GM19467 (cell line): Measurements from ENCODE around the gene STUB1.
"Not testable (repeated sequence)": the region's sequence is repeated elsewhere in the genome, so short reads cannot be mapped to it uniquely, and the experiment has no call there.

Source experiments
- ATAC-seq: cut with Tn5 transposase; IDR thresholded peaks from one replicate; pipeline ENCODE4 v1.9.1; 2021; ENCODE audit warnings: mild to moderate bottlenecking, moderate library complexity; ENCODE audit not compliant: unreplicated experiment

The STUB1 gene

DNA sequence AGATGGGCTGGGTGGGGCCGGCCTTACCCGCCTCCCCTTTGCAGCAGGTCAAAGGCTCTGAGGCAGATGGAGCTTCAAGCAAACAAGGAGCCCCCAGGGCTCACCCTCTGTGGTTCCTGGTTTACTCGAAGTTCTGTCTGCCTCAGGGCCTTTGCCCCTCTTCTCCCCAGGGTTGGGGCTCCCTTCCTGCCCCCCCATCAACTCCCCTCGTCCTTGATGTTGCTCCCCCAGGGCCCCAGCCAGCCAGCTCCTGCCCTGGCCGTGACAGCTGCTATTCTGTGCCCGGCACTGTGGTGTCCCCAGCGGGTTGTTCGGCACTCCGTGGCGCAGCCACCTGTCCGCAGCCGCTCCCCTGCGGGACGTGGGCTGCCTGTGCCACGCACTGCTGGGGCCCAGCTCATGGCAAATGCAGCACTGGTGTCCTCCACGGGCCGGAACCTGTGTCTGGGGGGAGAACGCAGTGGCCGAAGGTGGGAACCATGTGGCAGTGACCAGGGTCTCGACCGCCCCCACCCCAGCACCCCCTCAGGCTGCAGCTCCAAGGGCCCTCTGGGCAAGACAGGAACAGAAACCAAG, 30.4 kb downstream of the STUB1 start:
- no peak for ATAC-seq

DNA sequence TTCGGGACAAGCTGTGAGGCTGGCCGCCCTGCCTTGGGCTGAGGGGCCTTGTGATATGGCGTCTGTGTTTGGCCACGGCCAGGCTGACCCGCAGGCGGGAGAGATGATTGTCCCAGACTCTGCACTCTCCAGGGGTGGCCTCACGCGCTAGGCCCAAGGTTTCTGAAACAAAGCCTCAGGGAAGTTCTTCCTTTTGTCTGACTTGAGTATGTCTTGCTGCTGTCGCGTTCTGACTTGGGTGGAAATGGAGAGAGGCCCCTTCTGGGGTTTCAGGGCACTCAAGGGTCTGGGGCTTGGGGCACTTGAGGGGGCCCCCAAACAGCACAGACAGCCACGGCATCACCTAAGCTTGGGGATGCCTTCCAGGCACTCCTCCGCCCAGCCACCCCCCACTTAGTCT, 30.9 kb downstream of the STUB1 start:
- ATAC-seq, result no peak

DNA sequence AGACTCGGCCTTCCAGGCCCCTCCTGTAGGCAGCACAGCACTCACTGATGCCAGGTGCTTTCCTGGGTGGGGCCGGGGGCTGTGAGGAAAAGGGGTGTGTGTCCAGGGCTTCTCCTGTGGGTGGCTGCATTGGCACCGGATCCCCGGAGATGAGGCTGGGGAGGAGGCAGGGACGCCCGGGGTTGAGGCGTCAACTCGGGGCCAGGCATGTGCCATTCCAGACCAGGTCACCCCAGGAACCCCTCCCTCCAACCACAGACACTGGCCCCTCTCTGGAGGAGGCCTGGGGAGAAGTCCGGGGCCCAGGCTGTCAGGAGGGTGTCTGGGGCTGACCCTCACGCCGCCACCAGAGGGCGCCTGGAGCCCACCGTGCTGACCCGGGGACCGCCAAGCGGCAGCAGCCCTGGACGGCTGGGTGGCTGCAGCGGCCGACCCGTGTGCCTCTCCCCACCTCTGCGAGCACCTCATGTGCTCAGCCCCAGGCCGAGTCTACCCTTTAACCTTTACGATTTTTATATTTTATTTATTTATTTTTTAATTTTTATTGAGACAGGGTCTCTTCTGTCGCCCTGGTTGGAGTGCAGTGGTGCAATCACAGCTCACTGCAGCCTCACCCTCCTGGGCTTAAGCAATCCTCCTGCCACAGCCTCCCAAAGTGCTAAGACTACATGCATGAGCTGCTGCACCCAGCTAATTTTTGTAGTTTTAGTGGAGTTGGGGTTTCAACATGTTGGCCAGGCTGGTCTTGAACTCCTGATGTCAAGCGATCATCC, 31.5 kb downstream of the STUB1 start:
- ATAC-seq, result no peak

DNA sequence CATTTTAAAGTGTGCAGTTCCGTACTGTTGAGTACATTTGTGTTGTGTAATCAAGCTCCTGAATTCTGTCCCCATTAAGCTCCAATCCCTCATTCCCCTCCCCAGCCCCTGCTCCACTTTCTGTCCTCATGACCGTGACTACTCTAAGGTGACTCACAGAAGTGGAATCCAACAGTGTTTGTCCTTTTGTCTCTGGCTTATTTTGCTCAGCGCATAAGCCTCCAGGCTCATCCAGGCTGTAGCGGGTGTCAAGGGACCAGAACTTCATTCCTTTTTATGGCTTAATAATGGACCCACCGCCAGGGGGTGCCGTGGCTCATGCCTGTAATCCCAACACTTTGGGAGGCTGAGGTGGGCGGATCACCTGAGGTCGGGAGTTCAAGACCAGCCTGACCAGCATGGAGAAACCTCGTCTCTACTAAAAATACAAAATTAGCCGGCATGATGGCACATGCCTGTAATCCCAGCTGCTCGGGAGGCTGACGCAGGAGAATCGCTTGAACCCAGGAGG, 32.6 kb downstream of the STUB1 start:
- ATAC-seq, result not testable (repeated sequence)

DNA sequence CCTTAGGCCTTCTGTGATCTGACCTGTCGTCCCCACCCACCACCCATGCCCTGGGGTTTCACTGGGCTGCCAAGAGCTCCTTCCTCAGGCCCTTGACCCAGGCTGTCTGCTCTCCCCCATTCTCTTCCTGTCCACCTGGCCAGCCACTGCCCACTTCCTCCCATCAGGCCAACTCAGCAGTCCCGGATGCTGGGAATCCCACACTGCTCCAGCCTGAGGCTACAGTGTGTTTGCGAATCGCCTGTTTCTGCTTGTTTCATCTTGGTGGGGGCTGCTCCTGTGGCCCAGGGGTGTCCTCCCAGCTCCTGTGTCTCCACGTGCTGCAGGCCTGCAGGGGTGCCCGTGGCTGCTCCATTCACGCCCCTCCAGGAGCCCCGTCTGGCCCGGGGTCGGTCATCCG, 33.9 kb downstream of the STUB1 start:
- no peak for ATAC-seq

DNA sequence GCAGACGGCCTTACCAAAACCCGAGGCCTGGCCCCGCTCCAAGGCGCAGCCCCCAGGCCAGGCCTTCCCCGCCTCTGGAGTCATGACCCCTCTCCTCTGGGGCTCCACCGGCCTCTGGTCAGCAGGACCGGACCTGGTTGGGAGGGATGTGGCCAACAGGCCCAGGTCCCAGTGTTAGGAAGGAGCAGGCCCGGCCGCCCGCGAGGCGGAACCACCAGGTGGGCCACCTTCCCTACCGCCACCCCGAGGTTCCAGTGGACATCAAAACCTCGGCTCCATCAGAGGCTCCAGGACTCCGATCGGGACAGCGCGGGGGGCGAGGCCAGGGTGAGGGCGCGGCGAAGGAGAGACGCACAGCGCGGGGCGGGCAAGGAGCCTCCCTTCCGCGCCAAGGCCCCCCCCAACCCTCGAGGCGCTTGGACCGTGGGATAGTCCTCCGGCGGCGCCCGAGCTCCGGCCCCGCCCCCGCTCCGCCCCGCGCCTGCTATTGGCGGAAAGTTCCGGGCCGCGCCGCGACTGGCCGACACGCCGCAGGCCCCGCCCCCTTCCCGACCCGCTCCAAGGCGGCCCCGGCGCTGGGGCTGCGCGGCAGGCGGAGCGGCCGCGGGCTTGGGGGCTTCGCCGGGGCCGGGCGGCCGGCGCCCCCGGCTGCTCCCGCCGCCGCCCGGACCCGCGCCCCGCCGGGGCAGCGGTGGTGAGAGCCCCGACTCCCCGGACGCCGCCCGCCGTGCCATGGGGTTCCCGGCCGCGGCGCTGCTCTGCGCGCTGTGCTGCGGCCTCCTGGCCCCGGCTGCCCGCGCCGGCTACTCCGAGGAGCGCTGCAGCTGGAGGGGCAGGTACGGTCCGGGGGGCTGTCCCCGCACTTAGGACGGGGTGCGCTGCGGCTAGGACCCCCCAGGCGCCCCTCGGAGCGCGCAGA, 34.6 kb downstream of the STUB1 start, which contains the start of gene METRN:
METRN (plus strand) TSS at position 561 of the 919 bp plus-strand sequence; CDS start at position 733, 172 bp downstream.
- no peak for ATAC-seq

DNA sequence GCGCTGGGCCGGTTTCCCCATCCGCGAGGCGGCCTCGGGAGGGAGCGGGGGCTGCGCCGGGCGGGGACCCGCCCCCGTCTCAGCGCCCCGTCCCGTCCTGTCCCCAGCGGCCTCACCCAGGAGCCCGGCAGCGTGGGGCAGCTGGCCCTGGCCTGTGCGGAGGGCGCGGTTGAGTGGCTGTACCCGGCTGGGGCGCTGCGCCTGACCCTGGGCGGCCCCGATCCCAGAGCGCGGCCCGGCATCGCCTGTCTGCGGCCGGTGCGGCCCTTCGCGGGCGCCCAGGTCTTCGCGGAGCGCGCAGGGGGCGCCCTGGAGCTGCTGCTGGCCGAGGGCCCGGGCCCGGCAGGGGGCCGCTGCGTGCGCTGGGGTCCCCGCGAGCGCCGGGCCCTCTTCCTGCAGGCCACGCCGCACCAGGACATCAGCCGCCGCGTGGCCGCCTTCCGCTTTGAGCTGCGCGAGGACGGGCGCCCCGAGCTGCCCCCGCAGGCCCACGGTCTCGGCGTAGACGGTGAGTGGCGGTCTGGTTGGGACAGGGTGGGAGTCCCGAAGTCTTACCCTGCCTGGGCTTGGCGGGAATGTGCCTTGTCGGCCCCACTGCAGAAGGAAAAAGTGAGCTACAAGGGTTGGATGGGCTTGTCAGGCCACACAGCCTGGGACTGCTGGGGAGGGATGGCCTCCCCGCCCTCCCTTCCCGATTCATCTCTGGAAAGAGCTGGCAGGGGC, 35.4 kb downstream of the STUB1 start:
- no peak for ATAC-seq

DNA sequence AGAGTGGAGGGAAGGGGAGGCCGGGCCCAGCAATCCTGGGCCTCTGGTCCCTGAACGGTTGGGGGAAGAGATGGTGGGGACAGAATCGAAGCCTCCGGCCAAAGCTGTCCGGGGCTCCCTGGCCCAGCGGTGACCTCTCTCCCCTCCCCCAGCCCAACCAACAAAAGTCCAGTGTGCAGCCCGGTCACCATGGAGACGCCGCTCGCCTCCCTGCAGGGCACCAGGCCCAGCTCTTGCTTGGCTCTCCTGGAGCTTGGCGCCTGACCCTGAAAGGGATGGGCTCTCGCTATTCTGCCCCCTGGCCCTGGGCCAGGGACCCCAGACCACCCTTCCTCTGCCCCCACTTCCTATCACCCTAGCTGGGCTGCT, 36.0 kb downstream of the STUB1 start:
- no peak for ATAC-seq

DNA sequence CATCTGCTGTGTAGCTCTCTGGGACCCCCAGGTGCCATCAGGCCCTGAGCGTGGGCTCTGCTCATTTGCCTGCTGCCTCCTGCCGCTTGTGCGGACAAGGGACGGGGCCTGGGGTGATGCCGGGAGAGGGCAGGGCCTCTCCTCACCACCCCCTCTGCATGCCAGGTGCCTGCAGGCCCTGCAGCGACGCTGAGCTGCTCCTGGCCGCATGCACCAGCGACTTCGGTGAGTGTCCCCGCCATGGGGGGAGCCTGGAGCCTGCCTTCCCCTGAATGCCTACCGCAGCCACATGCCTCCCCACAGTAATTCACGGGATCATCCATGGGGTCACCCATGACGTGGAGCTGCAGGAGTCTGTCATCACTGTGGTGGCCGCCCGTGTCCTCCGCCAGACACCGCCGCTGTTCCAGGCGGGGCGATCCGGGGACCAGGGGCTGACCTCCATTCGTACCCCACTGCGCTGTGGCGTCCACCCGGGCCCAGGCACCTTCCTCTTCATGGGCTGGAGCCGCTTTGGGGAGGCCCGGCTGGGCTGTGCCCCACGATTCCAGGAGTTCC, 36.6 kb downstream of the STUB1 start:
- no peak for ATAC-seq

DNA sequence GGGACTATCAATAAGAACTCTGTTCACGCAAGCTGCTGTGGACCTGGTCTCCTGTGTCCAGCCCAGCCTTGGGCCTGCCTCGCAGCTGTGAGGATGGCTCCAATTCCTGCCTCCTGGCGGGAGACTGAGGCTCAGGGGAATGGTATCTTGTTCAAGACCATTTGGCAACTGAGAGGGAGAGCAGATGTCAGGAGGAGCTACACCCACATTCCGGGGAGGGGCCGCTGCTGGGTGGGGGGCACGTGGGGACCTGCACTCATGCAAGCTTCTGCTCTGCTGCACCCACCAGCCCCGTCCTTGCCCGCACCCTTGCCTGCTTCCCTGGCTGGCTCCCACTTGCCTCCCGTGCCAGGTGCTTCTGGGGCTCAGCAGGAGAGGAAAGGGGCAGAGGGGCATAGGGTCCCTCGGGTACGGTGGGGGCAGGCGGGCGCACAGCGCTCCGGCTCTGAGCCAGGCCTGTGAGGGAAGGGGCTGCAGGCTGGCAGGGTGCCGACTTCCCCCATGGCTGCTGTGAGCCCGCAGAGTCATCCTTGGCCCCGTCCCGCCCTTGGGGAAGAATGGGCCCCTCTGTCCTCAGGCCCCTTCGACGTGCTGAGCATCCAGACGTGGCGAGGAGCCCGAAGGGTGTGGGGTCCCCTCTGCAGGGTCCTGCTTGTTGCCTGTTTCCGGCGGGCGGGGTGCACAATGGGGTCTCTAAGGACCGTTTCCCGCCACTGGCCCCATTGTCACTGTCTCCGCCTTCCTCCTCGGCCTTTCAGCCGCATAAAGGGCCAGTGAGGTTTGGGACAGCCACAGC, 37.4 kb downstream of the STUB1 start:
- no peak for ATAC-seq

DNA sequence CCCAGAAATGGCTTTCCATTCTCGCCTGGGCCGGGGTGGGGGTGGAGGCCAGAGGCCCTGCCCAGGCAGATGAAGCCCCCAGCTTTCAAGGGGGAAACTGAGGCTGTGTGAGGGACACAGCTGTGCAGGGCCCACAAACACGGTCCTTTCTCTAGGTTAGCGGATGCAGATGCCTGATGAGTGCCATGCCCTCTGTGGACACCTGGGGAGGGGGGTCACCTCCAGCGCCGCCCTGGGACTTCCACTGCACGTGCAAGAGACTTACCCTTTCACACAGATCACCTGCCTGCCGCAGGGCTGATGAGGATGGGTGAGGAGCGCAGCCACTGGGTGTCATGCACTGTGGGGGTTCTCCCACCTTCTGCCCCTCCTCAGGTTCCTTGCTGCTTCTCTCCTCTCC, 38.2 kb downstream of the STUB1 start:
- no peak for ATAC-seq

DNA sequence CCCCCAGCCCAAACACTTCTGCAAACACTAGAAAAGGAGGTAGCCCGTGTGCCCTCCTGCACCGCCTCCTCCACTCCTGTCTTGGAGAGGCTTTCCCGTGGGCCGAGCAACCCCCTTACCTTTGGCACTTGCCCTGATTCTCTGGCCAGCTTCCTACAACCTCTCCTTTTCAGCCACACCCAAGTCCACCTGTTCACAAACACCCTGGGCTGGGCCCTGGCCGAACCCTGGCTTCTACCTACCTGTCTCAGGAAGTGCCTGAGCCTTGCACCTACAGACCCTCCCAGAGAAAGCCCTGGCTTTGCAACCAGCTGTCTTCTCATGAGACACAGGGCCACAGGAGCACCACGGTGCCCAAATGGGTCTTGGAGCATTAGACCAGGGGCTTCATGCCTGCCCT, 38.7 kb downstream of the STUB1 start:
- no peak for ATAC-seq

DNA sequence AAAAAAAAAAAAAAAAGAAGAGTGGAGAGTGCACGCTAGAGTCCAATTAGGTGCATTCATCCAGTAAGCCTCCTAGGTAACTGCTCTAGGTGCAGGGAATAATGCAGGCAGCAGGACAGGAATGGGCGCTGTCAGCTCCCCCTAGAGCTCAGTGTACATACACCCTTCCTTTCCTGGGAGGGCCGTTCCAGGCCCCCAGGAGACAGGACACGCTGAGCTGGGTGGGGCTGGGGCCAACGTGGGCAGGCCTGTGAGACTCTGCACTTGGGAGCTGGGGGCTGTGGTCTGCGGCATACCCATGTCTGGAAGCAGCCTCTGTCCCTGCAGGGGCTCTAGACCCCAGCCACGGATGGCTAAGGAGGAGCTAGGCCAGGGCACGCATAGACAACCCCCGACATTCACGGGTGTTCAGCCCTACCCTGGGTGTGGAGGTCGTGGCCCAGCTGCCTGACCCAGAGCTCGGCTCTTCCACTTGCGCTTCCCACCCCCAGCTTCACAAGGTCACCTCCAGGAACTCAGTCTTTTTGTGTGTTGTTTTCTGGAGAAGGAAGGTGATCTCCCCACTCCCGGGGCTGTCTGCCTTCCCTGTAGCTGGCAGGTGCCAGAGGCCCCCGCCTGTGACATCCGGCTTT, 39.7 kb downstream of the STUB1 start:
- ATAC-seq, result no peak

DNA sequence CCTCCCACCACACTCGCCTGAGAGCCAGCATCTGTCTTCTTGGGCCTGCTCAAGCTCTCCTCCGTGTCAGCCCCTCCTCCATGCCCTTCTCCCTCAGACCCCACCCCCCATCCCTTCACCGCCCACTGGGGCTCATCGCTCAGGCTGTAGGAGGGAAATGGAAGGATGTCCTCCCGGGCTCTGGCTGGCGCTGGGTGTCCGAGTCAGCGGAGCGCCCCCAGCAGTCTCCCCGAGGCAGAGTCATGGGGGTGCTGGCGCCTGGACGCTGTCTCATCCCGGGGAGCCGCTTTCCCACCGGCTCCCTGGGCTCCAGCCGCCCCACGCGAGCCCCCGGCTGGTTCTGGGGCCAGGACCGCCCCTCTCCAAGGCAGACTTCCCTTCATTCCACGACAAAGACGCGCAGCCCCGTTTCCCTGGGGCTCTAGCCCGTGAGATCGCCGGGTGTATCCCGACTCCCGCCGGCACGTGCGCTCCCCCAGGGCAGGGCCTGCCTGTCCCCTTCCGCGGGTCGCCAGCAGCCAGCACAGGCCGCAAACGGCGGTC, 40.3 kb downstream of the STUB1 start:
- peak; percentile 8 for ATAC-seq

DNA sequence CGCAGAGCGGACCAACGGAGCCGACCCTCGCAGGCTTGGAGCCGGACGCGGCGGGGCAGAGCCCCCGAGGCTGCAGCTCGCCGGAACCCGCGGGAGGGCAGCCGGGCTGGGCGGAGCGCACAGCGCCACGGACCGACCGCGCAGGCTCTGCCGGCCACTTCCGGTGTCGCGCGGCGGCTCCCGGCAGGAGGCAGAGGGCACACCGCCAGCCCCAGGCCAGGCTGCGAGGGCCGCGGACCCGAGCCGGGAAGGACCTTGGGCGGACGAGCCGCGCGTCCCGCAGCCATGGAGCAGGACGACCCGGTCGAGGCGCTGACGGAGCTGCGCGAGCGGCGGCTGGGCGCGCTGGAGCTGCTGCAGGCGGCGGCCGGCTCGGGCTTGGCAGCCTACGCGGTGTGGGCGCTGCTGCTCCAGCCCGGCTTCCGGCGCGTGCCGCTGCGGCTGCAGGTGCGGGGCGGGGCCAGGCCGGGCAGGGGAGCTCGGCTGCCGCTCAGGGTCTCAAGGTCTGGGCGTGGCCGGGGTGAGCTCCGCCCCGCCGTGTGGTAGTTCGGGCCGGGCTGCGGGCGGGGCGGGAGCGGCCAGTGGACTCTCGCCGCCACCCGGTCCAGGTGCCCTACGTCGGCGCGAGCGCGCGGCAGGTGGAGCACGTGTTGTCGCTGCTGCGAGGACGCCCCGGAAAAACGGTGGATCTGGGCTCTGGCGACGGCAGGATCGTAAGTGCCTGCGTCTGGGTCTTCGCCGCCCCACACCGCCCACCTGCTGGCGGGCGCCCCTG, 41.0 kb downstream of the STUB1 start, which contains the start of gene ANTKMT:
ANTKMT (plus strand) TSS at position 157 of the 775 bp plus-strand sequence; CDS start at position 286, 129 bp downstream.
- ATAC-seq, result peak; percentile 64

DNA sequence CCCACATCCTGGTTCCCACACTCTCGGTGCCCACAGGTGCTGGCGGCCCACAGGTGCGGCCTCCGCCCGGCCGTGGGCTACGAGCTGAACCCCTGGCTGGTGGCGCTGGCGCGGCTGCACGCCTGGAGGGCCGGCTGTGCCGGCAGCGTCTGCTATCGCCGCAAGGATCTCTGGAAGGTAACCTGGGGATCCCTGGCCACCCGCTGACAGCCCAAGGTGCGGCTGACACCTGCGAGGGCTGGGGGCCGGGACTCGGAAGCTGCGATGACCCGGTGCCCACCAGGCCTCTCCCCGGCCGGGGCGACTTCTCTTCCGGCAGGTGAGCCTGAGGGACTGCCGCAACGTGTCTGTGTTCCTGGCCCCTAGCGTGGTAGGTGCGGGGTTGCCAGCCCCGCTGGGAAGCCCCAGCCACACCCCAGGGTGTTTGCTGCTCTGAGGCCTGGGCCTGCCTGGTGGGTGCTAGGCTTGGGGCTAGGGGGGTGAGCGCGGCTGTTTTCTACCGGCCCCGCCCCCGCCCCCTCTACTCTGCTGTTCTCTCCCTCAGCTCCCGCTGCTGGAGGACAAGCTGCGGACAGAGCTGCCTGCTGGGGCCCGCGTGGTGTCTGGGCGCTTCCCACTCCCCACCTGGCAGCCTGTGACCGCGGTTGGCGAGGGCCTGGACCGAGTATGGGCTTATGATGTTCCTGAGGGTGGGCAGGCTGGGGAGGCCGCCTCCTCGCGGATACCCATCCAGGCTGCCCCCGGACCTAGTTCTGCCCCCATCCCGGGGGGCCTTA, 41.7 kb downstream of the STUB1 start:
- ATAC-seq, result no peak
